GM19328 (cell line): Measurements from ENCODE around the gene IMMP2L.
A peak's percentile ranks its signal among the peaks of the same experiment; 100 is the strongest.

Experiments
- ATAC-seq: cut with Tn5 transposase; IDR thresholded peaks from one replicate; pipeline ENCODE4 v1.9.1; 2021; ENCODE audit warnings: mild to moderate bottlenecking, moderate library complexity; ENCODE audit not compliant: unreplicated experiment

The IMMP2L gene

GRCh38 chr7:111180338-111180737 lies 382.0 kb downstream of the IMMP2L start:
- no peak for ATAC-seq

GRCh38 chr7:111175908-111176441 lies 386.3 kb downstream of the IMMP2L start:
- no peak for ATAC-seq

DNA sequence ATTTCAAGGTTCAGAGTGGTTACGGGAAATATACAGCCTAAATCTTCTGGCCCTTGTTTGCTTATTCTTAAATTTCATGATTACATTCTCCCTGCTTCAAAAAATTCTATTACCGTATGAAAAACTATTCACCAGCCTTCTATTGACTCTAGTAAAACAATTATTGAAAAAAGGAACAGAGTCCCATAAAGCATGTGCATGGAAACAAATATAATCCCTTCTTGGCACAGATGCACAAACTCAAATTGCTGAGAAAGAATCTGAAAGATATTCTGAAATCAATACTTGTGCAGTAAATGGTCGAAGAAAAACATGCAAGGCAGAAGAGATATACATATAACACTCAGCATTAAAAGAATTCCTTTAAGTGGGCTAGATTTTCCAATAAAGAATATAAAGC lies 387.8 kb downstream of the IMMP2L start:
- ATAC-seq, result no peak

- ATAC-seq, result no peak
Measured at GRCh38 chr7:111173990-111174389, 388.3 kb downstream of the IMMP2L start.

DNA sequence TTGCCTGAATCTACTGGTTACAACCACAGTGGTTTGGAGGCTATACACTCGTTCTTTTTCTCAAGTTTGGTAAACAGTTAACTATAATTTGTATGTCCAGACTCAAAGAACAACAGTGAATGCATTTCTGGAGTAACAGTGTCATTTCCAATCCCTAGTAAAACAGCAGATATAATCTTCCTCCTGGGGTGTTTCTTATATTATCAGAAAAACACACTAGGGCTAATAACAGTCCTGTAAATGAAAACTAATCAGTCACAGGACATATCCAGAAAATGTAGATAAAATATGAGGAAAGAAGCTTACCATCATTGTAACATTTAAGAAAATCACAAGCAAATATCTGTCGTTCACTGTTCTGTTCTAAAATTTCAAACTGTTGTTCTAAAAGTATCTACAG lies 388.8 kb downstream of the IMMP2L start:
- ATAC-seq, result no peak

- no peak for ATAC-seq
Measured at GRCh38 chr7:111172564-111173257, 389.6 kb downstream of the IMMP2L start.

DNA sequence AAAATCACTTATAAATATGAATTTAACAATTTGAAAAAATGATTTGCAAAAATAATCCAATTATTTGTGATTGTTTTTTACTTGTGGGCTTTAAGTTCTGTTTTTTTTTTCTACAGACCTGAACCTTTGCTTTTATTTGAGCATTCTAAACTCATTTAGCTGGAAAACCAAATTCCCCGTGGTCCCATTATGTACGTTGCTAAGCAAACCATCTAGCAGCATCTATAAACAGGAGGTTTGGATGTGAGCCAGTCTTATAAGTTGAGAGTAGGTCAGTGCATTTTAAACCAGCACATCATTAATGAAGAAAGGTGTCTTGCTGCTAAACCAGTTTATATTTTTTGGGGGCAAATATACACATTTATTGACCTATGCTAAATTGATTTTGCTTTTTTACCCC lies 394.1 kb downstream of the IMMP2L start:
- no peak for ATAC-seq

DNA sequence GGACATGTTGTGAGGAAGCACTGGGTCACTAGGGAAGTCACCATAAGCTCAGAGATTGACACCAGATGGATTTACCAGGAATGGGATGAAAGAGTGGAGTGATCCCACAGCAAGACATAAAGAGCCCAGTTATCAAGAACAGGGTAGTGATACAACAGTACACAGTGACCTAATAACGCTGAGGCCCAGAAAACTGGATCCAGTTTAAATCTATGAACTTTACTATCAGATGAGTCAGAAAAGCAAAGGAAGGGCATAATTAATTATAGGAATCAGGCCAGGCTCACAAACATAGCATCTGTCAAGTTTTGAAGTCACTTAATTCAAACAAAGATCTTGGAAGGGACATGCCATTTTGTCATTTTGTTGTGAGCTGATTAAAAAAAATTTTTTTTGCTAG lies 397.9 kb downstream of the IMMP2L start:
- ATAC-seq, result no peak

GRCh38 chr7:111162692-111163091 lies 399.6 kb downstream of the IMMP2L start:
- no peak for ATAC-seq

DNA sequence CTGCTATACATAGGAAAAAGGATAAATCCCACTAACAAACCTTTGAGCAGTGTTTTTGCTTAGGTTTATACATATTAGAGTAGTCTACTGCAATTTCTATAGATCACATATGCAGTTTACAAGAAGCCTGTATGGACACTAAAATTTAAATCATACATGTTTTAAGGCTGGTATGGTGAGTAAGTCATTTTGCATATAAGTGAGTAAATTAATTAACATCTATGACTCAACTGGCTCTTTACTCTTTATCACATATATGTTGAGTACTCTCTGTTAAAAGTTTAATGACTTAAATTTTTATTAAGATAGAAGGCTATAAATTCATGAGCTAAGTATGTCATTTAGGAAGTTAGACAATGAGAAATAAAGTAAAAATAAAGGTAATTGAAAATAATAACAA lies 402.0 kb downstream of the IMMP2L start:
- no peak for ATAC-seq

DNA sequence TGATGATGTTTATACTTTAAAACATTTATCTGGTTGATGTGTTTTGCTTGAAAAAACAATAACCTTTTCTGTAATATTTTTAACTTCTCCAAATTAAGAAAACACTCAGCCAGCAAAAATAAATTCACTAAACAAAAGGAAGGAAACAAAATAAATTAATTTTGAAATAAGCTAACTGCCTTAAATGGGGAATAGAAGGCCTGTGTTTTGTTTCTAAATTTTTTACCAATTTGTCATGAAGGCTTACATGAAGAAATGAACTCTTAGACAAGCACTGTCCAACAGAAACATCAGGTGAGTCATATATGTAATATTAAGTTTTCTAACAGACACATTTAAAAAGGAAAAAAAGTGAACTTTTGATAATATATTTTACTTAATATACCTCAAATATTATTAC lies 402.9 kb downstream of the IMMP2L start:
- no peak for ATAC-seq

- ATAC-seq, result no peak
Measured at GRCh38 chr7:111150709-111151108, 411.6 kb downstream of the IMMP2L start.

- ATAC-seq, result no peak
Measured at GRCh38 chr7:111147708-111148533, 414.4 kb downstream of the IMMP2L start.

DNA sequence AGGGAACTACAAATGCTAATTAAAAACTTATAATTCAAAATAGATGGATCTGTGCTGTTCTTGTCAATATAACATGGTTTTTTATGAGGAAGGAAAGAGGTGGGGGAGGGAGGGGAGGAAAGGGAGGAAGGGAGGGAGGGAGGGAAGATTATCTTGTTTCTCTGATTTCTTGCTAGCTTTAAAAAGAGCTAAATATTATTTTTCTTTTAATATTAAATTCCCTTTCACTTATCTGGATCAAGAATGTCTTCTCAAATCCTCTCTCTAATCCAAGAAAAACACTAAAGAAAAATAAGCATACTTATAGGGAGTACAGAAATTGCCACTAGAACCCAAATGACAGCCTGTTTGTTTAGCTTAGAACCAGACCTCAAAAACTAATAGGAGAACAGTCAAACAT lies 416.2 kb downstream of the IMMP2L start:
- no peak for ATAC-seq

DNA sequence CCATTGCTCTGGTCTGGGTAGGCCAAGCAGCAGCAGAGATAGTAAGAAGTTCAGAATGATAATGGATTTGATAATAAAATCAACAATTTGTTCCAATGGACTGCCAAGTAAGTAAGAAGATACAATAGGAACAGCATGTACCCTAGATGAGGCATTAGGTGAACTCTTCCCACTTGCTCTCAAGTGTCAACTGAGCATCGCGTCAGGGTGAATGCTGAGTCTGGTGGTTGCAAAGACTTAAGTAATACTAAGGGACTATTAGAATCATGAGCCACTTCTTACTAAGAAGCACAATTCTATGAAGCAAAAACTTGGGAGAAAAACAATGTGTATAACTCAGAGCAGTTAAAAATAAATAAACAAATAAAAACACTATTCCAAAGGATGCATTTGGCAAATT lies 416.8 kb downstream of the IMMP2L start:
- ATAC-seq, result no peak

- no peak for ATAC-seq
Measured at GRCh38 chr7:111140091-111140865, 422.0 kb downstream of the IMMP2L start.

- ATAC-seq, result no peak
Measured at GRCh38 chr7:111138586-111138985, 423.7 kb downstream of the IMMP2L start.

DNA sequence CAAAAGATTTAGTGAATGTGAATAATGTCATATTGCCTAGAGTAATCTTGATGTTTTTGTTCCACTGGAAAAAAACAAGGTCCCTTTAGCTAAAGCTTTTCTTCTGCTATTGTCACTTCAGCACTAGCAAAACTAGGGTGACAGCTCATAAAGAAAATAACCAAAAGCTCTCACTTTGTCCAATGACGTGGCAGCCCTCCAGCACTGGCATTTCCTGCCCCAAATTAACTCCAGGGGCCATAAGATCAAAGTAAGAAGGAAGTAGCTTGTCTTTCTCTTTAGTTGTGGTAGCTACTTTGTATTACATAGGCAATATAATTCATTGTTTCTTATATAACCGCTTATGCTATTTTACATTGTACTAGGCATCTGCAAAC lies 424.1 kb downstream of the IMMP2L start:
- peak; percentile 92 for ATAC-seq

- ATAC-seq, result peak; percentile 72
Measured at GRCh38 chr7:111137296-111138192, 424.7 kb downstream of the IMMP2L start.

DNA sequence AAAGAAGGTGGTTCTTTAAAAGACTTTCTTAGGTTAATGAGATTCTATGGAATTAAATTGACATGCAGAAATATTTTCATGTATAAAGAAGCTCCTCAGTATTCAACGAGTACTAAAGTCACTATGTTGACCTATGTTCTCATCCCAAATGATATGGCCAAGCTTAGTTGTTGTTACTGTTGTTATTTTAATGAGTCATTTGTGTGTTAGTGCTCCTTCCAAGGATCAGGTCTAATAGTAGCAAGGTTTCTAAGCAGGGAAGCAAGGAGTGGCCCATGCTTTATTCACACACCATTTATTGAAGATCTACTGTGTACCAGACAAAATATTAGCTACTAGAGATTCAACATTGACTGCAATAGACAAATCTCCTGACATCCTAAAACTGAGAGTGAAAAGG lies 429.5 kb downstream of the IMMP2L start:
- ATAC-seq, result no peak
